Lower leg skin (tissue), 3 donors: Measurements from ENCODE around the gene GRHL1.

Experiments
- CTCF ChIP-seq, 3 donors: fragments of 450-650 bp; IDR thresholded peaks; one replicate each; pipeline ENCODE4 v1.5.1; 2016; ENCODE audit warnings: antibody characterized with exemption in 3 of 3, mild to moderate bottlenecking in 3 of 3, moderate library complexity in 2 of 3
- POLR2A ChIP-seq, 2 donors: fragments of 450-650 bp; IDR thresholded peaks; one replicate each; pipeline ENCODE4 v1.6.1; 2016 to 2017; ENCODE audit warnings: antibody characterized with exemption in 2 of 2, mild to moderate bottlenecking in 1 of 2, moderate library complexity in 1 of 2

GRCh38 chr2:9944330-9944758 lies 7.1 kb upstream of the GRHL1 start:
- TF ChIP-seq CTCF (IDR thresholded peaks at IDR 0.05) (no peak), POLR2A (IDR thresholded peaks at IDR 0.05) (no peak)
